Right lobe of liver (tissue), 4 donors: ENCODE data around the gene PLCB4.

ENCODE experiments used
- CTCF ChIP-seq, 4 donors: fragments of 200-600 bp in 3 of 4; fragments of 450-650 bp in 1 of 4; IDR thresholded peaks; one replicate each; pipeline versions ENCODE4 v1.5.1 to v1.8.0; 2016 to 2022; ENCODE audit warnings: antibody characterized with exemption in 4 of 4, mild to moderate bottlenecking in 2 of 4
- POLR2A ChIP-seq: fragments of 450-650 bp; IDR thresholded peaks from one replicate; pipeline ENCODE4 v1.6.1; 2017; ENCODE audit warnings: antibody characterized with exemption, mild to moderate bottlenecking
- donor health status: DM: no; HTN: no; CAD: no.
- donor health status: DM: no; HTN: no; CAD: no.
- donor health status: DM: no; HTN: yes; CAD: no.

- no peak for TF ChIP-seq POLR2A
- peak in 3 of 4 donors; percentile 26 to 39 (median 38) for TF ChIP-seq CTCF (IDR thresholded peaks at IDR 0.05)
Observed at GRCh38 chr20:9467995-9468394, 399.1 kb downstream of the PLCB4 start.
